Measurements from ENCODE around the gene SDHAF2. TPM values are rescaled to one million over a fixed set of nuclear protein-coding genes. Genes with fewer than 3 reads are reported as not detected.

SDHAF2 gene
- total RNA-seq, 1 experiment from 2014 or later = 34.0 TPM

GRCh38 chr11:61406067-61406466 lies 23.9 kb upstream of the SDHAF2 start:
- CTCF ChIA-PET = no interaction called here
- Histone ChIP-seq H3K79me2 (ENCODE audit: insufficient read depth, low read length) (peaks cover 27% of the 10 kb centered on the region), H3K27me3 (ENCODE audit: insufficient read depth, low read length) (no peaks in the 10 kb centered on the region), H3K9ac (ENCODE audit: low read length) (no peak overlapping the region), H2AFZ (ENCODE audit: low read depth, low read length, poor library complexity, severe bottlenecking) (no peak overlapping the region), H3K9me3 (ENCODE audit: control insufficient read depth in 1 of 2, insufficient read depth in 1 of 2, low read depth in 1 of 2, low read length in 2 of 2) (no peaks in the 10 kb centered on the region), H3K9me2 (ENCODE audit: insufficient read depth) (no peaks in the 10 kb centered on the region), H3K27ac (ENCODE audit: low read depth, low read length) (no peak overlapping the region), H3K4me1 (ENCODE audit: control insufficient read depth in 1 of 2, insufficient read depth in 2 of 2, low read length in 2 of 2) (no peaks in the 10 kb centered on the region), H4K20me1 (ENCODE audit: insufficient read depth) (peaks cover 8% of the 10 kb centered on the region; the same call in 1 of the 2 replicates), H3K4me3 (replicated peaks in 1 of 2; ENCODE audit: low read depth in 1 of 2, low read length in 2 of 2) (no peak overlapping the region), H3K4me2 (ENCODE audit: low read length) (no peak overlapping the region), H3K36me3 (ENCODE audit: control insufficient read depth in 1 of 2, insufficient read depth in 2 of 2, low read length in 2 of 2) (peaks cover 54 to 72% of the 10 kb centered on the region in 2 experiments; a peak in 3 of 4 replicates)
- POLR2A ChIA-PET = no interaction called here
- DNase-seq (ENCODE audit: low read depth, low spot score) = no peak
- intact Hi-C loops (cut with micrococcal nuclease) = loop anchor here (5.0 kb wide), 1 partner anchor 89 kb away; no protein-coding TSS in a partner anchor
- TF ChIP-seq, protein P1, sequence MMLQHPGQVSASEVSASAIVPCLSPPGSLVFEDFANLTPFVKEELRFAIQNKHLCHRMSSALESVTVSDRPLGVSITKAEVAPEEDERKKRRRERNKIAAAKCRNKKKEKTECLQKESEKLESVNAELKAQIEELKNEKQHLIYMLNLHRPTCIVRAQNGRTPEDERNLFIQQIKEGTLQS (IDR thresholded peaks at IDR 0.05) = no peak
- no peak for TF ChIP-seq SP1 (IDR thresholded peaks at IDR 0.05; ENCODE audit: low read depth)
- TF ChIP-seq TCF7L2 (IDR thresholded peaks at IDR 0.05; ENCODE audit: borderline replicate concordance, extremely low read depth, insufficient read depth, insufficient read length) = no peak
- TF ChIP-seq, protein P2, sequence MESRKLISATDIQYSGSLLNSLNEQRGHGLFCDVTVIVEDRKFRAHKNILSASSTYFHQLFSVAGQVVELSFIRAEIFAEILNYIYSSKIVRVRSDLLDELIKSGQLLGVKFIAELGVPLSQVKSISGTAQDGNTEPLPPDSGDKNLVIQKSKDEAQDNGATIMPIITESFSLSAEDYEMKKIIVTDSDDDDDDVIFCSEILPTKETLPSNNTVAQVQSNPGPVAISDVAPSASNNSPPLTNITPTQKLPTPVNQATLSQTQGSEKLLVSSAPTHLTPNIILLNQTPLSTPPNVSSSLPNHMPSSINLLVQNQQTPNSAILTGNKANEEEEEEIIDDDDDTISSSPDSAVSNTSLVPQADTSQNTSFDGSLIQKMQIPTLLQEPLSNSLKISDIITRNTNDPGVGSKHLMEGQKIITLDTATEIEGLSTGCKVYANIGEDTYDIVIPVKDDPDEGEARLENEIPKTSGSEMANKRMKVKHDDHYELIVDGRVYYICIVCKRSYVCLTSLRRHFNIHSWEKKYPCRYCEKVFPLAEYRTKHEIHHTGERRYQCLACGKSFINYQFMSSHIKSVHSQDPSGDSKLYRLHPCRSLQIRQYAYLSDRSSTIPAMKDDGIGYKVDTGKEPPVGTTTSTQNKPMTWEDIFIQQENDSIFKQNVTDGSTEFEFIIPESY (IDR thresholded peaks at IDR 0.05; ENCODE audit: extremely low read depth, insufficient replicate concordance, low read length) = no peak
- TF ChIP-seq SRF (IDR thresholded peaks at IDR 0.05; ENCODE audit: low read depth) = no peak
- no peak for TF ChIP-seq FOSL1 (IDR thresholded peaks at IDR 0.05; ENCODE audit: low read depth)
- no peak for TF ChIP-seq ZFX (IDR thresholded peaks at IDR 0.05)
- TF ChIP-seq POLR2AphosphoS5 (IDR thresholded peaks at IDR 0.05; ENCODE audit: low read depth, low read length) = no peak
- TF ChIP-seq, protein P3, sequence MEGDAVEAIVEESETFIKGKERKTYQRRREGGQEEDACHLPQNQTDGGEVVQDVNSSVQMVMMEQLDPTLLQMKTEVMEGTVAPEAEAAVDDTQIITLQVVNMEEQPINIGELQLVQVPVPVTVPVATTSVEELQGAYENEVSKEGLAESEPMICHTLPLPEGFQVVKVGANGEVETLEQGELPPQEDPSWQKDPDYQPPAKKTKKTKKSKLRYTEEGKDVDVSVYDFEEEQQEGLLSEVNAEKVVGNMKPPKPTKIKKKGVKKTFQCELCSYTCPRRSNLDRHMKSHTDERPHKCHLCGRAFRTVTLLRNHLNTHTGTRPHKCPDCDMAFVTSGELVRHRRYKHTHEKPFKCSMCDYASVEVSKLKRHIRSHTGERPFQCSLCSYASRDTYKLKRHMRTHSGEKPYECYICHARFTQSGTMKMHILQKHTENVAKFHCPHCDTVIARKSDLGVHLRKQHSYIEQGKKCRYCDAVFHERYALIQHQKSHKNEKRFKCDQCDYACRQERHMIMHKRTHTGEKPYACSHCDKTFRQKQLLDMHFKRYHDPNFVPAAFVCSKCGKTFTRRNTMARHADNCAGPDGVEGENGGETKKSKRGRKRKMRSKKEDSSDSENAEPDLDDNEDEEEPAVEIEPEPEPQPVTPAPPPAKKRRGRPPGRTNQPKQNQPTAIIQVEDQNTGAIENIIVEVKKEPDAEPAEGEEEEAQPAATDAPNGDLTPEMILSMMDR (IDR thresholded peaks at IDR 0.05 in 2 of 3, conservative IDR thresholded peaks at IDR 0.05 in 1 of 3; ENCODE audit: borderline replicate concordance in 1 of 3, insufficient read depth in 1 of 3, low read depth in 2 of 3, low read length in 2 of 3) = no peak
- no peak for TF ChIP-seq POLR2A (IDR thresholded peaks at IDR 0.05; ENCODE audit: borderline replicate concordance, extremely low read depth, insufficient read depth, insufficient read length)
- TF ChIP-seq CEBPB (IDR thresholded peaks at IDR 0.05; ENCODE audit: low read depth) = no peak
- TF ChIP-seq JUND (IDR thresholded peaks at IDR 0.05) = no peak
- TF ChIP-seq CBX3 (IDR thresholded peaks at IDR 0.05; ENCODE audit: low read depth) = no peak
- no peak for TF ChIP-seq RAD21 (IDR thresholded peaks at IDR 0.05; ENCODE audit: low read depth)
- RAD21 ChIA-PET (ENCODE audit: low non-redundant PET in 1 of 2, low total read pairs in 2 of 2, uncharacterized antibody in 2 of 2, unreplicated experiment in 2 of 2) = no interaction called here
- BruUV-seq (replicated peaks) = no TSS peak
- ATAC-seq = no peak
